Hair follicle dermal papilla cell (primary cell): ENCODE results near the gene APOBEC3H. TPM values are rescaled to one million over a fixed set of nuclear protein-coding genes. Genes with fewer than 3 reads are reported as not detected.

Source experiments
- small RNA-seq: library from RNA; depleted of rRNA; stranded (forward); fragments of <200 nt; gene quantifications from one replicate; pipeline ENCODE3, GENCODE V24; 2012
- total RNA-seq: library from RNA; depleted of rRNA; stranded (reverse); fragments of >200 nt; gene quantifications from 2 replicates; pipeline ENCODE4 v1.2.3, GENCODE V29; 2012

Gene APOBEC3H
- not detected in 2 replicates for total RNA-seq

DNA sequence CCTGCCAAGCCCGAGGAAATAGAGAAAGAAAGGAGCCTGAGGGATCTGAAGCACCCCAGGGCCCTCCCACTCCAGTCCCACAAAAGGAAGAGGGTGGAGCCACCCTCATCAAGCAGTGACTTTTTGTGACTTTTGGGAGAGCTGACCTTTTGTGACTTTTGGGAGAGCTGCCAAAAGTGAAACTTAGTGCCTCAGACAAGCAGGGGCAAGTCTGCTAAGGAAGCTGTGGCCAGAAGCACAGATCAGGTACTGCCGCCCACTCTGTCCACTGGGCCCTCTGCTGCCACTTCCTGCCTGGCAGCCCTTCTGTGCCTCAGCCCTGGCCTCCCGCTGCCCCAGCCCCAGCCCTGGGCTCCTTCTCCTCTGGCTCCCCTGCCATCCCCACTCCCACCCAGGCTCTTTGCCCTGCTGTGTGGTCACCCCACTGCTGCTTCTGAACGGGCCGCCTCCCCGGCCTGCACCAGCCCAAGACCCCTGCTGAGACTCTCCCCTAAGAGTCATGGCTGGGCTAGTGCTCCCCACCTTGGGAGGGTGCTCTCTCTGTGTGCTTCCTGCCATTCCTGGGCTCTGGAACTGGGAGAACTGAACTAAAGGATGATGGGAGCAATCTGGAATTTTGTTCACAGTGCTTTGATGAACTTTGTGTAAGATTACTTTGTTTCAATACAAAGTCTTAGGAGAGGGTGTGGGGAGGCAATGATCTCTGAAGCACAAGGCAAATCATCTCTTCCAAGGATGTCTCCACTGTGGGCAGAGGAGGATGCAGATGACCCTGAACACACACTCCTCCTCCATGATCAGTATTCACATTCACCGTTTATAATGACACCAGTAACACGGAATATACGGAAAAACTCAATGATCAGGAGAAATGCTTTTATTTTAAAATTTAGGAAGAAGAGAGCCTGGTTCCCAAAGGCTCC, at the start of gene APOBEC3H:
Gene APOBEC3H (plus strand): TSS at position 147 of the 923 bp plus-strand sequence. CDS start 3,035 bp downstream, outside the sequence.

DNA sequence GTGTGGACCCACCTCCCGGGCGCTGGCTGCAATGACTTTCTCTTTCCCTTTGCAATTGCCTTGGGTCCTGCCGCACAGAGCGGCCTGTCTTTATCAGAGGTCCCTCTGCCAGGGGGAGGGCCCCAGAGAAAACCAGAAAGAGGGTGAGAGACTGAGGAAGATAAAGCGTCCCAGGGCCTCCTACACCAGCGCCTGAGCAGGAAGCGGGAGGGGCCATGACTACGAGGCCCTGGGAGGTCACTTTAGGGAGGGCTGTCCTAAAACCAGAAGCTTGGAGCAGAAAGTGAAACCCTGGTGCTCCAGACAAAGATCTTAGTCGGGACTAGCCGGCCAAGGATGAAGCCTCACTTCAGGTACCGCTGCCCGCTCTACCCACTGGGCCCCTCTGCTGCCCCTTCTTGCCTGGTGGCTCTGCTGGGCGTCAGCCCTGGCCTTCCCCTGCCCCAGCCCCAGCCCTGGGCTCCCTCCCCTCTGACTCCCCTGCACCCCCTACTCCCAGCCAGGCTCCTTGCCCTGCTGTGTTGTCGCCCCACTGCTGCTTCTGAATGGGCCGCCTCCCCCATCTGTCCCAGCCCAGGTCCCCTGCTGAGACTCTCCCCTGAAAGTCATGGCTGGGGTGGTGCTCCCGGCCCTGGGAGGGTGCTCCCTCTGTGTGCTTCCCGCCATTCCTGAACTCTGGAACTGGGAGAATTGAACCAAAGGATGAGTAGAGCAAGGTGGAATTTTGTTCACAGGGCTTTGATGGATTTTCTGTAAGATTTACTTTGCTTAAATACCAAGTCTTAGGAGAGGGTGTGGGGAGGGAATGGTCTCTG, 19.8 kb upstream of the APOBEC3H start, which contains the start of gene APOBEC3G:
Gene APOBEC3G (plus strand): TSS at position 250 of the 815 bp plus-strand sequence. CDS start 87 bp downstream, at position 337.

DNA sequence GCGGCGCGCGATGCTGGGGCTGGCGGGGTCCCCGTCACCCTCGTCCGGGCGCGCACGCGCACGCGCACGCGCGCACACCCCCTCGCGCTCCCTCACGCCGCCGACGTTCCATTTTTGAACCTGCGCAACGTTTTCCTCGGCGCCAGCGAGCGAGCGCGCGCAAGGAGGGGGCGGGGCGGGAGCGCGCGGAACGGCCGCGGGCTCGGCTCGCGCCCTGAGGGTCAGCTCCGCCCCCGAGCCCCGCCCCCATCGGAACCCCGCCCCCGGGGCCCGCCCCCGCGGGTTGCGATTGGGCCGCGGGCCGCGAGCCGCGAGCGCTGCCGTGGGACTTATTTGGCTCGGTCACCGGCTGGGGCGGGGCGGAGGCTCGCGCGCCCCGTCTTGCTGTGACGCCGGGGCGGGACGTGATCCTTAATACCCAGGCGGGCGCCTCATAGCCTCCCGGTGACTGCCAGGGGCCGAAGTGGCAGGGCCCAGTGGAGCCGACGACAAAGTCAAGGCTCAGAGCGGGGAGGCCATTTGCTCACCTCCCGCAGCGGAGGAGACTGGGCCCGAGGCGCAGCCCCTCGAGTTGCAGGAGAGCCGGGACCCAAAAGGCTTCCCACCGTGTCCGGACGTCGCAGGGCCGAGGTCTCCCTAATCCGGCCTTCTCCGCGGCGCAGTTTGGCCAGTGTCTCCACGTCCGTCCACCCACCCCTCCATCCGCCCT, 55.6 kb downstream of the APOBEC3H start, which contains the start of gene CBX7:
Gene CBX7 (minus strand): TSS at position 170 of the 709 bp plus-strand sequence. CDS start 236 bp downstream, outside the sequence.

Small RNA genes lying within 50 kb of the gene (small RNA-seq; reads per million reads assigned to genes)
- gene AL022318.2, result not detected
- gene COX5BP7, result not detected

Other genes starting within 250 kb of the APOBEC3H start
- 76.0 and 87.9 TPM in 2 replicates for gene CBX6, start 225.0 kb upstream of the APOBEC3H start, total RNA-seq
- gene APOBEC3A, start 139.6 kb upstream of the APOBEC3H start, total RNA-seq, result not detected in 2 replicates
- 0.49 and 1.8 TPM in 2 replicates for gene APOBEC3B, start 114.9 kb upstream of the APOBEC3H start, total RNA-seq
- gene APOBEC3C, start 83.0 kb upstream of the APOBEC3H start, total RNA-seq, result 15.1 and 20.4 TPM in 2 replicates
- 2.9 and 4.5 TPM in 2 replicates for gene APOBEC3D, start 76.1 kb upstream of the APOBEC3H start, total RNA-seq
- gene APOBEC3F, start 56.4 kb upstream of the APOBEC3H start, total RNA-seq, result 5.5 and 6.3 TPM in 2 replicates
- 15.8 and 22.6 TPM in 2 replicates for gene APOBEC3G, start 20.0 kb upstream of the APOBEC3H start, total RNA-seq
- gene CBX7, start 55.4 kb downstream of the APOBEC3H start, total RNA-seq, result 6.7 and 8.3 TPM in 2 replicates
- gene PDGFB, start 147.7 kb downstream of the APOBEC3H start, total RNA-seq, result 0.12 and 0.16 TPM in 2 replicates
- gene RPL3, start 222.4 kb downstream of the APOBEC3H start, total RNA-seq, result 1,564 and 1,887 TPM in 2 replicates